M059J (cell line): ENCODE data around the gene GLOD5. TPM values are rescaled to one million over a fixed set of nuclear protein-coding genes. Genes with fewer than 3 reads are reported as not detected.

Experiments used
- total RNA-seq: library from RNA; depleted of rRNA; stranded (reverse); fragments of >200 nt; shearing (Covaris generic); gene quantifications from 2 replicates; pipeline ENCODE4 v1.2.3, GENCODE V29; 2014; rRNA removed

GLOD5 gene
- total RNA-seq, 1 experiment from 2014 or later: not detected

Other genes starting within 250 kb of the GLOD5 start
- 248 and 277 TPM in 2 replicates for gene EBP, start 239.9 kb upstream of the GLOD5 start, total RNA-seq
- 6.7 and 9.3 TPM in 2 replicates for gene TBC1D25, start 222.0 kb upstream of the GLOD5 start, total RNA-seq
- 52.6 and 64.2 TPM in 2 replicates for gene RBM3, start 187.3 kb upstream of the GLOD5 start, total RNA-seq
- gene WDR13, start 164.3 kb upstream of the GLOD5 start, total RNA-seq: 54.3 and 88.6 TPM in 2 replicates
- not detected in 2 replicates for gene WAS, start 77.9 kb upstream of the GLOD5 start, total RNA-seq
- 15.1 and 22.8 TPM in 2 replicates for gene SUV39H1, start 65.0 kb upstream of the GLOD5 start, total RNA-seq
- gene GATA1, start 24.8 kb downstream of the GLOD5 start, total RNA-seq: not detected in 2 replicates
- 44.8 and 50.7 TPM in 2 replicates for gene HDAC6, start 40.3 kb downstream of the GLOD5 start, total RNA-seq
- not detected in 2 replicates for gene ERAS, start 64.8 kb downstream of the GLOD5 start, total RNA-seq
- 4.1 and 9.0 TPM in 2 replicates for gene PCSK1N, start 73.9 kb downstream of the GLOD5 start, total RNA-seq
- 77.6 and 90.8 TPM in 2 replicates for gene TIMM17B, start 136.0 kb downstream of the GLOD5 start, total RNA-seq
- gene PQBP1, start 136.2 kb downstream of the GLOD5 start, total RNA-seq: 44.6 and 53.9 TPM in 2 replicates
- 70.5 and 77.8 TPM in 2 replicates for gene SLC35A2, start 149.9 kb downstream of the GLOD5 start, total RNA-seq
- gene PIM2, start 157.3 kb downstream of the GLOD5 start, total RNA-seq: 14.2 and 14.3 TPM in 2 replicates
- 27.3 and 54.4 TPM in 2 replicates for gene OTUD5, start 195.9 kb downstream of the GLOD5 start, total RNA-seq
- gene KCND1, start 210.1 kb downstream of the GLOD5 start, total RNA-seq: 0.76 and 1.7 TPM in 2 replicates
- gene GRIPAP1, start 240.5 kb downstream of the GLOD5 start, total RNA-seq: 20.1 and 46.6 TPM in 2 replicates